Measurements from ENCODE around the gene SGMS1. TPM values are rescaled to one million over a fixed set of nuclear protein-coding genes. Genes with fewer than 3 reads are reported as not detected.
"Not testable (repeated sequence)": the region's sequence is repeated elsewhere in the genome, so short reads cannot be mapped to it uniquely, and the experiment has no call there.

Gene SGMS1
- total RNA-seq, 1 experiment from 2014 or later: 20.4 TPM

DNA sequence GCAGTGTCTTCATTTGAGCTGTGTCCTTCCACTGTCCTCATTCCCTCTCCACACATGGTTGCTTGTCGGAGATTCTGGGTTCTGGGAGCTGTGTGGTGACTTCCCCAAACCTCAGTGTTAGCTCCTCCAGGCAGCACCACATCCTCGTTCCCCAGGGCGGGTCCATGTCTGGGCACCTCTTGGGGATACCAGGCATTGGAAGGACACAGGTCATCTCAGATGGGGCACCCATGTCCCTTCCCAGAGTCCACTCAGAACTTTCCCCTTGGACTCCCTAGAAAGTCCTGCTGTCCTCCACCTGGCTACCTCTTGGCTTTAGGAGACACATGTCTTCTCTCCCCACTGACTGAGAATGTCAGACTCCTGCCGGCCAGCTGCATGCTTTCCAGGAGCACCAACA is 37.8 kb upstream of the SGMS1 start:
- H3K4me3 Mint-ChIP-seq; H3K23ac ChIP-seq (ENCODE audit: insufficient read length, low read depth, low read length); H3K79me2 ChIP-seq (ENCODE audit: insufficient read depth, low read length); DNase-seq; H4K8ac ChIP-seq (replicated peaks; ENCODE audit: insufficient read length, low read depth, low read length); H3K36me3 Mint-ChIP-seq (ENCODE audit: insufficient read depth in 1 of 3, low read depth in 3 of 3); H4K5ac ChIP-seq (ENCODE audit: insufficient read length, low read depth, low read length); H3K4me2 ChIP-seq (ENCODE audit: insufficient read depth, insufficient read length, low read length); H3K4ac ChIP-seq (ENCODE audit: low read depth, low read length); H3K27me3 ChIP-seq (ENCODE audit: insufficient read depth, low read length); H3K18ac ChIP-seq (ENCODE audit: insufficient read length, low read depth, low read length); H2BK12ac ChIP-seq (ENCODE audit: insufficient read length, low read depth, low read length); H3K56ac ChIP-seq (ENCODE audit: insufficient read length, low read depth, low read length); H2BK120ac ChIP-seq (ENCODE audit: low read depth, low read length, poor library complexity, severe bottlenecking); H3K27ac ChIP-seq (ENCODE audit: insufficient read length, low read depth, low read length); H2BK20ac ChIP-seq (ENCODE audit: low read depth, low read length, poor library complexity, severe bottlenecking); H3K9me3 ChIP-seq (ENCODE audit: control insufficient read depth, low read depth, low read length); H3K4me1 Mint-ChIP-seq; H4K20me1 ChIP-seq (ENCODE audit: control insufficient read depth, insufficient read depth, insufficient read length); H3K79me1 ChIP-seq (ENCODE audit: insufficient read depth, low read depth, low read length, poor library complexity, severe bottlenecking); H3K27me3 Mint-ChIP-seq (ENCODE audit: low read depth); H3T11ph ChIP-seq (ENCODE audit: low read length); H3K9me3 Mint-ChIP-seq; H3K9ac ChIP-seq (ENCODE audit: extremely low read depth, insufficient read length, low read length); H2BK5ac ChIP-seq (ENCODE audit: insufficient read length, low read length); H3K23me2 ChIP-seq (ENCODE audit: insufficient read length, low read depth, low read length, poor library complexity, severe bottlenecking); H3K27ac Mint-ChIP-seq; H4K91ac ChIP-seq (ENCODE audit: insufficient read length, low read depth, low read length); H2AFZ ChIP-seq (ENCODE audit: low read length); H2AK5ac ChIP-seq (ENCODE audit: insufficient read length, low read length); H3K4me1 ChIP-seq (ENCODE audit: insufficient read depth, low read length); H2BK15ac ChIP-seq (ENCODE audit: low read depth, low read length); H3K14ac ChIP-seq (ENCODE audit: insufficient read depth, low read length): not testable (repeated sequence)
- whole genome bisulfite sequencing (ENCODE audit: extremely low coverage, insufficient read length, low lambda C conversion rate): no CpG with 5 or more reads among the region's 4 CpGs
